H1 (cell line): ENCODE data around the gene CPT1A.

Source experiments
- CBX8 ChIP-seq: fragments of 300-800, 300-1000 bp; sonication (generic); IDR thresholded peaks from 2 replicates; pipeline ENCODE4 v1.7.1; 2016; ENCODE audit warnings: low read depth, low read length, borderline replicate concordance
- CHD2 ChIP-seq: IDR thresholded peaks from 2 replicates; pipeline ENCODE4 v1.6.1; 2012; ENCODE audit warnings: low read length, improper control_type of control experiment
- CTCF ChIP-seq, 3 experiments: IDR thresholded peaks; 1 replicate in 2 of 3; 2 replicates in 1 of 3; pipeline versions ENCODE4 v1.5.1 to v1.6.1; 2011; ENCODE audit warnings: low read length in 3 of 3, mild to moderate bottlenecking in 3 of 3, inconsistent platforms in 2 of 3, low read depth in 1 of 3, moderate library complexity in 1 of 3; ENCODE audit not compliant: insufficient read depth in 1 of 3; ENCODE audit errors: control extremely low read depth in 1 of 3
- EP300 ChIP-seq, 2 experiments: IDR thresholded peaks; 1 replicate in 1 of 2; 2 replicates in 1 of 2; pipeline ENCODE4 v1.6.1; 2011 to 2012; ENCODE audit warnings: low read depth in 2 of 2, low read length in 2 of 2, mild to moderate bottlenecking in 2 of 2, borderline replicate concordance in 1 of 2, inconsistent platforms in 1 of 2, moderate library complexity in 1 of 2
- EZH2 ChIP-seq: fragments of 200-600 bp; sonication (generic); IDR thresholded peaks from 2 replicates; pipeline ENCODE4 v1.7.1; 2012; ENCODE audit warnings: low read depth, mild to moderate bottlenecking, moderate library complexity, low read length, inconsistent platforms; ENCODE audit not compliant: severe bottlenecking
- JUN ChIP-seq: IDR thresholded peaks from 2 replicates; pipeline ENCODE4 v1.6.1; 2011; ENCODE audit warnings: low read depth, mild to moderate bottlenecking, improper control_type of control experiment, low read length
- POLR2A ChIP-seq, 2 experiments: IDR thresholded peaks; 1 replicate in 1 of 2; 2 replicates in 1 of 2; pipeline ENCODE4 v1.6.1; 2011; ENCODE audit warnings: low read depth in 2 of 2, low read length in 2 of 2, mild to moderate bottlenecking in 2 of 2; ENCODE audit errors: control extremely low read depth in 1 of 2
- RXRA ChIP-seq: IDR thresholded peaks from 2 replicates; pipeline ENCODE4 v1.6.1; 2011; ENCODE audit warnings: low read depth, mild to moderate bottlenecking, low read length, moderate library complexity; ENCODE audit not compliant: insufficient read depth
- SIRT6 ChIP-seq: IDR thresholded peaks from one replicate; pipeline ENCODE4 v1.7.1; 2012; ENCODE audit warnings: low read length, inconsistent platforms
- SIX5 ChIP-seq: IDR thresholded peaks from 2 replicates; pipeline ENCODE4 v1.6.1; 2011; ENCODE audit warnings: mild to moderate bottlenecking, low read depth, low read length
- SP1 ChIP-seq: IDR thresholded peaks from 2 replicates; pipeline ENCODE4 v1.6.1; 2011; ENCODE audit warnings: low read depth, low read length
- TAF1 ChIP-seq: IDR thresholded peaks from 2 replicates; pipeline ENCODE4 v1.6.1; 2011; ENCODE audit warnings: mild to moderate bottlenecking, low read depth, low read length

- no peak for TF ChIP-seq CTCF (IDR thresholded peaks at IDR 0.05; ENCODE audit: control extremely low read depth in 1 of 3, insufficient read depth in 1 of 3, low read depth in 1 of 3, low read length in 3 of 3)
- TF ChIP-seq SIX5, result no peak
- TF ChIP-seq SP1, result no peak
- TF ChIP-seq SIRT6, result no peak
- TF ChIP-seq EZH2, result no peak
- TF ChIP-seq JUN, result no peak
- TF ChIP-seq CBX8, result no peak
- TF ChIP-seq CHD2, result no peak
- TF ChIP-seq EP300 (IDR thresholded peaks at IDR 0.05; ENCODE audit: borderline replicate concordance in 1 of 2, low read depth in 2 of 2, low read length in 2 of 2), result no peak
- no peak for TF ChIP-seq RXRA
- no peak for TF ChIP-seq POLR2A (IDR thresholded peaks at IDR 0.05; ENCODE audit: control extremely low read depth in 1 of 2, low read depth in 2 of 2, low read length in 2 of 2)
- no peak for TF ChIP-seq TAF1
Observed at GRCh38 chr11:68762481-68762880, 79.2 kb downstream of the CPT1A start.
